Activated naive CD8-positive, alpha-beta T cell treated with anti-CD3 and anti-CD28 coated beads, Interleukin-2, amount 50 U/mL, for 24 hours (primary cell): ENCODE measurements around the gene RBBP8.
A peak's percentile ranks its signal among the peaks of the same experiment; 100 is the strongest.

ENCODE experiments used
- ATAC-seq: fragments of 150-1000 bp; cut with Tn5 transposase; one replicate; pipeline ENCODE4 v1.10.0; 2021
- DNase-seq: peaks from one replicate; pipeline ENCODE4 v3.0.0; 2021
- H3K27ac Mint-ChIP-seq: one replicate; pipeline ENCODE4 v1.8.0; 2021; ENCODE audit warnings: mild to moderate bottlenecking, mixed read lengths
- H3K27me3 Mint-ChIP-seq: one replicate; pipeline ENCODE4 v1.8.0; 2021; ENCODE audit warnings: mixed read lengths
- H3K36me3 Mint-ChIP-seq: one replicate; pipeline ENCODE4 v1.8.0; 2021; ENCODE audit warnings: low read depth, mixed read lengths
- H3K4me1 Mint-ChIP-seq: one replicate; pipeline ENCODE4 v1.8.0; 2021; ENCODE audit warnings: mixed read lengths
- H3K4me3 Mint-ChIP-seq: one replicate; pipeline ENCODE4 v1.8.0; 2021; ENCODE audit warnings: mild to moderate bottlenecking, moderate library complexity, mixed read lengths
- H3K9me3 Mint-ChIP-seq: one replicate; pipeline ENCODE4 v1.8.0; 2021; ENCODE audit warnings: mixed read lengths

The RBBP8 gene

GRCh38 chr18:23069481-23069880 lies 136.4 kb downstream of the RBBP8 start:
- H3K4me3 Mint-ChIP-seq = no peak overlapping the region
- H3K27me3 Mint-ChIP-seq = no peaks in the 10 kb centered on the region
- no peak for DNase-seq
- peak overlapping the region; percentile 33 for H3K27ac Mint-ChIP-seq
- H3K9me3 Mint-ChIP-seq = no peaks in the 10 kb centered on the region
- H3K4me1 Mint-ChIP-seq = peaks cover 41% of the 10 kb centered on the region
- no peaks in the 10 kb centered on the region for H3K36me3 Mint-ChIP-seq
- no peak for ATAC-seq

- peaks cover 41% of the 10 kb centered on the region for H3K4me1 Mint-ChIP-seq
- H3K27me3 Mint-ChIP-seq = no peaks in the 10 kb centered on the region
- DNase-seq = no peak
- no peak overlapping the region for H3K4me3 Mint-ChIP-seq
- H3K9me3 Mint-ChIP-seq = no peaks in the 10 kb centered on the region
- H3K36me3 Mint-ChIP-seq = no peaks in the 10 kb centered on the region
- no peak for ATAC-seq
- peak overlapping the region; percentile 33 for H3K27ac Mint-ChIP-seq
Measured at GRCh38 chr18:23069898-23070297, 136.8 kb downstream of the RBBP8 start.

- ATAC-seq (peak; percentile 95), DNase-seq (peak; percentile 70)
- H3K27me3 Mint-ChIP-seq = no peaks in the 10 kb centered on the region
- no peaks in the 10 kb centered on the region for H3K9me3 Mint-ChIP-seq
- H3K36me3 Mint-ChIP-seq = no peaks in the 10 kb centered on the region
- H3K4me1 Mint-ChIP-seq = peaks cover 41% of the 10 kb centered on the region
- peak overlapping the region; percentile 76 for H3K27ac Mint-ChIP-seq
- peak overlapping the region; percentile 30 for H3K4me3 Mint-ChIP-seq
Measured at GRCh38 chr18:23071285-23071684, 138.2 kb downstream of the RBBP8 start.

- H3K27me3 Mint-ChIP-seq = no peaks in the 10 kb centered on the region
- H3K4me3 Mint-ChIP-seq = no peak overlapping the region
- H3K36me3 Mint-ChIP-seq = no peaks in the 10 kb centered on the region
- H3K27ac Mint-ChIP-seq = no peak overlapping the region
- no peak for DNase-seq
- peaks cover 40% of the 10 kb centered on the region for H3K4me1 Mint-ChIP-seq
- no peaks in the 10 kb centered on the region for H3K9me3 Mint-ChIP-seq
- ATAC-seq = no peak
Measured at GRCh38 chr18:23072079-23072478, 139.0 kb downstream of the RBBP8 start.

GRCh38 chr18:23073996-23074606 lies 141.0 kb downstream of the RBBP8 start:
- no peak overlapping the region for H3K27ac Mint-ChIP-seq
- no peaks in the 10 kb centered on the region for H3K36me3 Mint-ChIP-seq
- H3K9me3 Mint-ChIP-seq = no peaks in the 10 kb centered on the region
- no peak for DNase-seq
- H3K27me3 Mint-ChIP-seq = no peaks in the 10 kb centered on the region
- peaks cover 42% of the 10 kb centered on the region for H3K4me1 Mint-ChIP-seq
- no peak for ATAC-seq
- H3K4me3 Mint-ChIP-seq = no peak overlapping the region
